ENCODE results near the gene TMEM270.
"Not testable (repeated sequence)": the region's sequence is repeated elsewhere in the genome, so short reads cannot be mapped to it uniquely, and the experiment has no call there.

Gene TMEM270, protein sequence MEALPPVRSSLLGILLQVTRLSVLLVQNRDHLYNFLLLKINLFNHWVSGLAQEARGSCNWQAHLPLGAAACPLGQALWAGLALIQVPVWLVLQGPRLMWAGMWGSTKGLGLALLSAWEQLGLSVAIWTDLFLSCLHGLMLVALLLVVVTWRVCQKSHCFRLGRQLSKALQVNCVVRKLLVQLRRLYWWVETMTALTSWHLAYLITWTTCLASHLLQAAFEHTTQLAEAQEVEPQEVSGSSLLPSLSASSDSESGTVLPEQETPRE

DNA sequence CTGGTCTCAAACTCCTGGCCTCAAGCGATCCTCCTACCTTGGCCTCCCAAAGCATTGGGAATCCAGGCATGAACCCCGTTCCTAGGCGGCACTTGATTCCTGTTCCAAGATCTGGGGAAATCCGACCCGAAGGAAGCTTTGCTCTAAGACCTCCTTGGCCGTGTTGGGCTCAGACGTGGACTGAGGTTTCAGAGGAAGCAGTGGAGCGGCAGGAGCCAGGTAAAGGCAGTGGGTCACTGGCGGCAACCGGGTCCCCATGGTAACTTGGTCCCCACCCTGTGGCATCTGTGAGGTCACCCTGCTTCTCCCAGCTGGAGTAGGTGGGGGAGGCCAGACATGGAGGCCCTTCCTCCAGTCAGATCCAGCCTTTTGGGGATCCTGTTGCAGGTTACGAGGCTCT lies at the start of gene TMEM270:
Gene TMEM270 (plus strand): TSS at position 301 of the 400 bp plus-strand sequence. CDS start 36 bp downstream, at position 337.
- DNase-seq = no peak

DNA sequence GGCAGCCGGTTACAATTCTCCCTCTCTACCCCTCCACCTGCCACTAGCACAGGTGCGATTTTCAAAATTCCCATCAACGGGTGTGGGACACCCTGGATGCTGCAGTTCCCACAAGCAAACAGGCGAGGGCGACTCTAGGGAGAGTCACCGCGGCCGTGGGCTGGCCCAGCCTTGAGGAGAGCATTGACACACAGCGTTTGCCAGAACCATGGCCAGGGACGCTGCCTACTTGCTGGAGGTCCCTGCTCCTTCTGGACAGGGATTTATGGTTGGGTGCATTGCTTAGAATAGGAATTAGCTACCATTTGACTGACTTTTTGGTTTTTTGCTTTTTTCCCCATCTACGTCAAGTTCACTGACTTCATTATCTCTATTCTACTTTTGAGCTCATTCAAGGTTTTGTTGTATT lies 49.2 kb upstream of the TMEM270 start:
- no peak for DNase-seq

DNA sequence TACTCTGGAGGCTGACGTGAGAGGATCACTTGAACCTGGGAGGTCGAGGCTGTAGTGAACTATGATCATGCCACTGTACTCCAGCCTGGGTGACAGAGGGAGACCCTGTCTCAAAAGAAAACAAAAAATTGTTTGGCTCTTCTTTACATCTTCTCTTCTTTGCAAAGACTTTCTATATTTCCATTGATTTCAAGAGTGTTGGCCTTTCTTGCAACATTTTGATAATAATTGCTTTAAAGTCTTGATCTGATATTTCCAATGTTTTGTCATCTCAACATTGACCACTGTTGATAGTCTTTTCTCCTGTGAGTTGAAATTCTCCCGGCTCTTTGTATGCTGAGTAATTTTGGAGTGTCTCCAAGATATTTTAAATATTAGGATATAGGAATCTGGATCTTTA lies 48.0 kb upstream of the TMEM270 start:
- DNase-seq = no peak

DNA sequence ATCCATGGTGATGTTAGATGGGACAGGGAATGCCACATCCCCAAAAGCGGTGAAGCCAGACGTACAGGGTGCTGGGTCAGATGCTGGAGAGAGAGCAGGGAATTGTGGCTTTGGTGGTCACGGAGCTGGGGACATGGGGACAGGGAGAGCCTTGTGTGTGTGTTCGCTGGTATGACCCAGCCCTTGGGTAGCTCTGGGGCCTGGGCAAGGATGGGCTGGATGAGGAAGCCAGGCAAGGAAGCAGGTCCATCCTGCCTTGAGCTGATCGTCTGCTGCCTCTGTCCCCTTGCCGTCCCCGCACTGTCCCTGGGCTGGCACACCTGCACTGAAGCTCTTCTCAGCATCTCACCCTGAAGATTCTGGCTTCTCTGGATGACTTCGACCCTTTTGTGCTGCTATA lies 45.5 kb upstream of the TMEM270 start:
- DNase-seq = no peak

DNA sequence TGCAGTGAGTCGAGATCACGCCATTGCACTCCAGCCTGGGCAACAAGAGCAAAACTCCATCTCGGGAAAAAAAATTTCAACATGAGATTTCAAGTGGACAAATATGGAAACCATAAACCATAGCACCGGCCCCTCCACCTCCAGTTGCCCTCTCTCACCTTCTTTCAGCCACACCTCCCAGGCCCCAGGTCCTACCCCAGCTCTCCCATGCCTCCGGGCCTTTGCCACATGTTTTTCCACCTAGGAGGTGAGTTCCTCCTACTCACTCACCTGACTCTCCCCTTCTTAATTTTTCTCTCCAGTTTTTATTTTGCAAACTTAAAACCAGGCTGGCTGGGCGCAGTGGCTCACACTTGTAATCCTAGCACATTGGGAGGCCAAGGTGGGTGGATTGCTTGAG lies 43.8 kb upstream of the TMEM270 start:
- no peak for DNase-seq

DNA sequence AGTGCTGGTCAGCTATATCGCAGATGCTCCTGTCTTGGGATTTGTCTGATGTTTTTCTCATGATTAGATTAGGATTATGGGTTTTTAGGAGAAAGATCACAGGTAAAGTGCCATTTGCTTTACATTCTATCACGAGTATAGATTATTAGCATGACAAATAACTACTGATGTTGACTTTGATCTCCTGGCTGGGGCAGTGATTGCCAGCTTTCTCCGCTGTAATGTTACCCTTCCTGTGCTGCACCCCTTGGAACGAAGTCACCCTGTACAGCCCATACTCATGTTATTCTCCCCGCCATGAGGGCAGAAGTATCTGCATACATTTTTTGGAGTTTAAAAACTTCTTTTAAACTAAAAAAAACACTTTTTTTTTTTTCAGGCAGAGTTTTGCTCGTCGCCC lies 40.9 kb upstream of the TMEM270 start:
- DNase-seq = no peak

DNA sequence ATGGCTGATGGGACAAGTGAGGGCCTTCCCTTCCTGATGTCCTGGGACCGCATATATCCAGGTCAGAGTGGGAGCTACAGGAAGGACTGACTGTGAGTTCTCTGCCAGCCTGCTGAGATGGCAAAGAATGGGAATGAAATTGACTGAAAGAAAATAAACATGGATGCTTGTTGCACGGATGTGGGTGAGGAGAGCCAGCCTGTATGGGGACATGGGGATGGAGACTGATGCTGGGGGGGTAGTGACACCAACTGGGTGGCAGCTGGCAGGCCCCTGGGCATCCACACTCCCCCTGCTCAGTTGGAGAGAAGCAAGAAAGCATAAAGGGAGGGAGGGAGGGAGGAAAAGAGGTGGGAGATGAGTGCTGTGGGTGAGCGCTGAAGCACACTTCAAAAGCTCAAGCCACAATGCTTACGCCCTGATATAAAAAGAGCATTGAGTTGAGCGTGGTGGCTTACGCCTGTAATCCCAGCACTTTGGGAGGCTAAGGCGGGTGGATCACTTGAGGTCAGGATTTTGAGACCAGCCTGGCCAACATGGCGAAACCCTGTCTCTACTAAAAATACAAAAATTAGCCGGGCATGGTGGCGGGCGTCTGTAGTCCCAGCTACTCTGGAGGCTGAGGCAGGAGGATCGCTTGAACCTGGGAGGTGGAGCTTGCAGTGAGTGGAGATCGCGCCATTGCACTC lies 39.2 kb upstream of the TMEM270 start:
- DNase-seq = not testable (repeated sequence)

DNA sequence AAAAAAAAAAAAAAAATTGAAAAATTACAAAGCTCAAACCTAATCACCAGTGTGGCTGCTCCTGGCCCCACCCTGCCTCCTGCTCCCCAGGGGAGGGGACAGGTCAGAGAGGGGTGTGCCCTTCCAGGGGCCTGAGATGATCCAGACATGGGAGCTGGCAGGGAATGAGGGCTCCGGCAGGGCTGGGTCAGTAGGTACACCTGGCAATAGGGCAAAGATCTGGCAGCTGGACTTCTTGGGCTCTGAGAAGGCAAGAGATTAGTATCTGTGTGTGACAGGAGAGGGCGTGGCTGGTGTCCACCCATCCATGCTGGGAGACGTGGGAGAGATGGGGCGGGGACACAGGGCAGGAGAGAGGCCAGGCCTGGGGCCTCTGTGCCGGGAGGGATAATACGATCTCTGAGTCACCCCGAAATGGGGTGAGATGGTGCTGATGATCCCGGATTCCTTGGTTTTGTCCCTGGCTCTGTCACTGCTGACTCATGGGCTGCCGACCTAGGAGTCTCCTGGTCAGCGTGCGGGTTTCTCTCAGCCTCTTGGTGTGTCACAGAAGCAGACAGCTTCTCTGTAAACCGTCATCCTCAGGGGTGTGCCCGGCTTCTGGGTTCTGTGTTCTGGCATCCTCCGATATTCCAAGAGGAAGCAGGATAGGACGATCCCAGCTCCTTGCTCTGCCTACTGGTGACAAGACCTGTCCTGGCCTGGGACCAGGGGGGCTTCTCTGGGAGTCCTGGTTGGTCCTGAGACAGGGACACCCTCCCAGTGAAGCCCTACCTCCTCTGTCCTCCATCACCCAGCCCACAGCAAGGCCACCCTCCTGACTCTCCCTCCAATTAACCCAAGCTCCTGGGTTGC lies 38.4 kb upstream of the TMEM270 start:
- DNase-seq = no peak

DNA sequence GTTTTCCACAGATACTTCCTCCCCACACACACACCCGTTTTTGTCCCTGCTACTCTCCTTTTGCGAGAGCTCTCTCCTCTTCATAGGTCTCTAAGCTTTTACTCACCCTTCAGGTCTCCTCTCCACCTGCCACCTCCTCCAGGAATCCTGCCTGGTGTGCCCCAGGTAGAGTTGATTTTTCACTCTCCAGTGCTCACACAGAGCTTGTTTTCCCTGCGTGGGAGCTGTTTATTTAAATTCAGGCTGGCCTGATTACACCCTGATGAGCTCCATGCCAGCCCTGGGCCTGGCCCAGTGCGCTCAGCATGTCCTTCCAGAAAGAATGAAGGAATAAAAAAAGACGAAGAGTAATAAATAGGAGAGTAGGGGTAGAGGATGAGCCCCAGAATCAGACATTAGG lies 37.7 kb upstream of the TMEM270 start:
- DNase-seq = no peak

DNA sequence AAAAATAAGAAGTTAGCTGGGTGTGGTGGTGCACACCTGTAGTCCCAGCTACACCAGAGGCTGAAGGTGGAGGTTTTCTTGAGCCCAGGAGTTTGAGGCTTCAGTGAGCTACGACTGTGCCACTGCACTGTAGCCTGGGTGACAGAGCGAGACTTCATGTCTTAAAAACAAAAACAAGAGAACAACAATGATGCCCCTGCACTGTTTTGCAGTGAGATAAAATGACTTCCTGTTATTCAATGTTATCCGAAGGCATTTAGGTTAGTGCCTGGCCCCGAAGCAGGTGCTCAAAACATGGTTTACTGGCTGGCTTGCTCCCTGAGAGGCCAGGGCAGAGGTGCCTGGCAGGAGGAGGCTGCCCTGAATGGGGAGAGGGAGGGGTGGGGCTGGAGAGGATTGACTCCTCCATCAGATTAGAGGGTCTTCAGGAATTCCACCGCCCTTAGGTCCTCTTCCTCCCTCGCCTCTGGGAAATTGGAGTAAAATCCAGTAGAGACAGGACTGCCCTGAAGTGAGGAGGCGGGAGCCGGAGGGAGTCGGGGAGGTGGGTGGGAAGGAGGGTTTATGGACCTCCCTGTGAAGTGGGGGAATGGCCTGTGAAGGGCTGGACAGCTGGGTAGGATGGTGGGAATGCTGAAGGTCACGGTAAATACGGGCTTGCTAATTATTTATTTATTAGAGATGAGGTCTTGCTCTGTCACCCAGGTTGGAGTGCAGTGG lies 36.9 kb upstream of the TMEM270 start:
- no peak for DNase-seq

DNA sequence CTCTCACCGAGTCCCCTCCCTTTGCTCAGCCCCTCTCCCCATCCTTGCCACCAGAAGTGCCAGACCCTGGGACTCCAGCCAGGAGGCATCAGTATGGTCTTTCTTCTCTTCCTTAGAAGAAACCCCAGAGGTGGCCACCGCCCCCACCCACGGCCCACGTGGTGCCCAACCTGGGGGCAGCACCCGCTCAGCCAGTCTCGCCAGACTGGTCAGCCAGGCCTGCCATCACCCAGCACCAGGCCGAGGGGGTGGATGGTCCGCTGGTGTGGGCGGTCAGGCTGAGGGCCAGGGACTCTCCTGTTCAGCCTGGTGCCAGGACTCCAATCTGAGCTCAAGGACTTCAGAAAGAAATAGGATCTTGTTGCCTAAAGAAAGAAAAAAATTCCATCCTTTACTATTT lies 36.0 kb upstream of the TMEM270 start:
- no peak for DNase-seq

DNA sequence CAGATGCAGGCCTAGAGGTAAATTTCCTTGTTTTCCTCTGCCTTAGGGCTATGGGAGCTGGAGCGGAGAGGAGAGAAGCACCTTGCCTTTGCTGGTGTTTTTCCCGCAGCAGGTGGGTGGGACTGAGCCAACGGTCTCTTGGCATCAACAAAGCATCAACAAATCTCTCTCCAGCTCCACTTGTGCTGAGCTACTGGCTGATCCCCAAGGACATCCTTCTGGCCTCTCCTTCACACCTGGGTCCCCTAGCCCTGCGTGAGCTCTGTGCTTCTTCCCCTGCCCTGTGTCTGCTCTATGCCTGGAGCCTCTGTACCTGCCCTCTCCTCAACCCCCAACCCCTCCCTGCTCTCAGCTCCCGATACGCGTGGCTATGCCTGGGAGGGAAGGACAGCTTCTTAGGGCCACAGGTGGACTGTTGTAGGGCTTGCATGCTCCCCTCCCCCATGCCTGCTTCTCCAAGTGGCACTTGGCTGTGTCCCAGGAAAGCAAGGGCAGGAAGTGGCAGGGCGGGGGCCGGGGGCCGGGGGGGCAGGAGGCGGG lies 33.3 kb upstream of the TMEM270 start:
- peak; percentile 100 for DNase-seq

DNA sequence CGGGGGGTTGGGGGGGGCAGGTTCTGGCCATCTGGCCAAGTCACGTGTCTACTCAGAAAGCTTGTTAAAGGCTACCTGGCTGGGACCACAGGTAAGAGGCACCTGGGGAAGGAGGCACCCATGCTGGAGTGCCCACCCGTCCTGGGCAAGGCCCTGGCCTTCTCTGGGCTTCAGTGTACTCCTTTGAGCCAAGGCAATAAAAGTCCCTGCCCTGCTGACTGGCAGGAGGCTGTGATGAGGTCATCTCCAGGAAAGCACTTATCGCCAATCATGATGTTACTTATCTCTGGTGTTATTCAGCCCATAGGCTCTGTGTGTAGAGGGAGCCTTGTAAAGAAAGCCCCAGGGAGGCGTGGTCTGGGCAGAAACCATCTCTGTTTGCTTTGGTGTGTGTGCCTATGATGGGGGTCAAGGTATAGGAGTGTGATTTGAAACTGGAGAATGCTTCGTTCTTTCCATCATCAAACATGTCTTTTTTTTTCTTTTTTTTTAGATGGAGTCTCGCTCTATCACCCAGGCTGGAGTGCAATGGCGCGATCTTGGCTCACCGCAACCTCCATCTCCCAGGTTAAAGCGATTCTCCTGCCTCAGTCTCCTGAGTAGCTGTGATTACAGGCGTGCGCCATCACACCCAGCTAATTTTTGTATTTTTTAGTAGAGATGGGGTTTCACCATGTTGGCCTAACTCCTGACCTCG lies 32.7 kb upstream of the TMEM270 start:
- peak; percentile 100 for DNase-seq

DNA sequence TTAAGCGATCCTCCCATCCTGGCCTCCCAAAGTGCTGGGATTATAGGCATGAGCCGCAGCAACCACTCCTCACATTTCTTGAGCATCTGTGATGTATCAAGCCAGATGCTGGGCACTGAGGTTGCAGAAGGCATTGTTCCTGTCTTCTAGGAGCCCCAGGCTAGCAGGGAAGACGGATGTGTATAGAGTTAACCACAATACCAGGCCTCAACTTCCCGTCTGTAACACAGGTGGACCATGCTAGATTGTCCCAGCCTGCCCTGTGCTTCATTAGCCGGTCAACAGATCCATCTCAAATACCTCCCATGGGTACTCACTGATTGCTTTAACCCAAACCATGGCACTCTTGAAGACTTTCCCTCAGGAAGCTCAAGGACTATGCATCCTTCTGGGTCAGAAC lies 32.0 kb upstream of the TMEM270 start:
- no peak for DNase-seq

DNA sequence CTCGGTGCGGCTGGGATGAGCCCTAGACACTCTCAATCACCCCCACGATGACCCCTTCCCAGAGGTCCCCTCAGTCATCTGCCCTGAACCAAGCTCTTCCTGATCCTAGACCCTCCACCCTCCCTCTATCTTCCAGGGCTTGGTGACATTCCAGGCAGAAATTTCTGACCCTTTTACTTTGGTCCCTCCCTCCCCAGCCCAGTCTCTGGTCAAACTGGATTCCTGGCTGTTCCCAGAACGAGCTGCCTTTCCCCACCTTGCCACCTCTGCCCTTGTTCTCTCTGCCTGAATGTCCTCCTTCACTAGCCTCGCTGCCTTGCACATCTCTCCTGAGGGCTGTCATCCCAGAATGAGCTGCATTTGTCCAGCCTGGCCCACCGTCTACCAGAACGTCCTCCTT lies 31.5 kb upstream of the TMEM270 start:
- DNase-seq = no peak

DNA sequence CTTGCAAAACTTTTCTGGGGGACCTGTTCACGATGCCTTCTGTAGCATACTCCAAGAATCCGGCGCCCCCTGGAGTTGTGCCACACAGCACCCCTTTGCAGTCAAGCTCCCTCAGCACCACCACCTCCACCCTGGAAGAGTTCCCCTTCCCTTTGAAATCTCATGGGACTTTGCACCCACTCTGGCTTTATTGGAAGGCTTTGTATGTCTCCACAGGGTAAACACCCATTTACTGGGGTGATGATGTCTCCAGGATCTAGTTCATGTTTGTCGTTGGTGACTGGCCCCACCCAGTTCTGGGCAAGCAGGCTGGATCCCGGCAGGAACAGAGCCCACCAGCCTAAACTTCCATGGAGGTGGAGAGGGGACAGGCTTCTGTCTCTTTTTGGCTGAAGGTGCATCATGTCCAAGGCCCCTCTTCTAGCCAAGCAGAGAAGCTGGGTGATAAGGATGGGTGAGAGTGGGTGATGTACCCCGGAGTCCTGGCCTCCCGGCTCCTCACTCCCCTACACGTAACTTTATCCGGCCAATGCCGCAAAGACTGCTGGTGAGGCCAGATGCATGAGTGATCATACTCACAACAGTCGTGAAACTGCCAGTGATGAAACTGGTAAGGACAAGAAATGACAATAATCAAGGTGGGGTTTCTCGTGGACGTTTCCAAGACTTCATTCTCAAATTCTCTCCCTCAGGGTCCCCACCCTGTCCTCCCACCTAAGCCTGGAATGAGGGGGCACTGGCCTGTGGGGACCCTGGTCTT lies 30.9 kb upstream of the TMEM270 start:
- no peak for DNase-seq

DNA sequence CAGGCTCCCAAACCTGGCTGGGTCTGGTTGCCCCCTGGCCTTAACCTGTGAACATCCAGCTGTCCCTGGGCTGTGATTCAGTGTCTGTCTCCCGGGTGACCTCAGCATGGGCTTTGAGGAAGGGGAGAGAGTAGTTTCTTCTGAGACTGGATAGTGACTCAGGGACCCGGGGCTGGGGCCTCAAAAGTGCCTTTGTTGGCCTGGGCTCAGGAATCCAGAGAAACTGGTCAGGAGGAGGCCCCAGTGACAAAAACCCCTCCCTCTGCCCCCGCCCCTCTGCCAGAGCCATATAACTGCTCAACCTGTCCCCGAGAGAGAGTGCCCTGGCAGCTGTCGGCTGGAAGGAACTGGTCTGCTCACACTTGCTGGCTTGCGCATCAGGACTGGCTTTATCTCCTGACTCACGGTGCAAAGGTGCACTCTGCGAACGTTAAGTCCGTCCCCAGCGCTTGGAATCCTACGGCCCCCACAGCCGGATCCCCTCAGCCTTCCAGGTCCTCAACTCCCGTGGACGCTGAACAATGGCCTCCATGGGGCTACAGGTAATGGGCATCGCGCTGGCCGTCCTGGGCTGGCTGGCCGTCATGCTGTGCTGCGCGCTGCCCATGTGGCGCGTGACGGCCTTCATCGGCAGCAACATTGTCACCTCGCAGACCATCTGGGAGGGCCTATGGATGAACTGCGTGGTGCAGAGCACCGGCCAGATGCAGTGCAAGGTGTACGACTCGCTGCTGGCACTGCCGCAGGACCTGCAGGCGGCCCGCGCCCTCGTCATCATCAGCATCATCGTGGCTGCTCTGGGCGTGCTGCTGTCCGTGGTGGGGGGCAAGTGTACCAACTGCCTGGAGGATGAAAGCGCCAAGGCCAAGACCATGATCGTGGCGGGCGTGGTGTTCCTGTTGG lies 30.0 kb upstream of the TMEM270 start, which contains the start of gene CLDN4:
Gene CLDN4 (plus strand): TSS at position 316 of the 903 bp plus-strand sequence. CDS start 206 bp downstream, at position 522.
- DNase-seq = peak; percentile 91

DNA sequence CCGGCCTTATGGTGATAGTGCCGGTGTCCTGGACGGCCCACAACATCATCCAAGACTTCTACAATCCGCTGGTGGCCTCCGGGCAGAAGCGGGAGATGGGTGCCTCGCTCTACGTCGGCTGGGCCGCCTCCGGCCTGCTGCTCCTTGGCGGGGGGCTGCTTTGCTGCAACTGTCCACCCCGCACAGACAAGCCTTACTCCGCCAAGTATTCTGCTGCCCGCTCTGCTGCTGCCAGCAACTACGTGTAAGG lies 29.4 kb upstream of the TMEM270 start:
- no peak for DNase-seq

DNA sequence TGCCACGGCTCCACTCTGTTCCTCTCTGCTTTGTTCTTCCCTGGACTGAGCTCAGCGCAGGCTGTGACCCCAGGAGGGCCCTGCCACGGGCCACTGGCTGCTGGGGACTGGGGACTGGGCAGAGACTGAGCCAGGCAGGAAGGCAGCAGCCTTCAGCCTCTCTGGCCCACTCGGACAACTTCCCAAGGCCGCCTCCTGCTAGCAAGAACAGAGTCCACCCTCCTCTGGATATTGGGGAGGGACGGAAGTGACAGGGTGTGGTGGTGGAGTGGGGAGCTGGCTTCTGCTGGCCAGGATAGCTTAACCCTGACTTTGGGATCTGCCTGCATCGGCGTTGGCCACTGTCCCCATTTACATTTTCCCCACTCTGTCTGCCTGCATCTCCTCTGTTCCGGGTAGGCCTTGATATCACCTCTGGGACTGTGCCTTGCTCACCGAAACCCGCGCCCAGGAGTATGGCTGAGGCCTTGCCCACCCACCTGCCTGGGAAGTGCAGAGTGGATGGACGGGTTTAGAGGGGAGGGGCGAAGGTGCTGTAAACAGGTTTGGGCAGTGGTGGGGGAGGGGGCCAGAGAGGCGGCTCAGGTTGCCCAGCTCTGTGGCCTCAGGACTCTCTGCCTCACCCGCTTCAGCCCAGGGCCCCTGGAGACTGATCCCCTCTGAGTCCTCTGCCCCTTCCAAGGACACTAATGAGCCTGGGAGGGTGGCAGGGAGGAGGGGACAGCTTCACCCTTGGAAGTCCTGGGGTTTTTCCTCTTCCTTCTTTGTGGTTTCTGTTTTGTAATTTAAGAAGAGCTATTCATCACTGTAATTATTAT lies 28.9 kb upstream of the TMEM270 start:
- DNase-seq = peak; percentile 95

DNA sequence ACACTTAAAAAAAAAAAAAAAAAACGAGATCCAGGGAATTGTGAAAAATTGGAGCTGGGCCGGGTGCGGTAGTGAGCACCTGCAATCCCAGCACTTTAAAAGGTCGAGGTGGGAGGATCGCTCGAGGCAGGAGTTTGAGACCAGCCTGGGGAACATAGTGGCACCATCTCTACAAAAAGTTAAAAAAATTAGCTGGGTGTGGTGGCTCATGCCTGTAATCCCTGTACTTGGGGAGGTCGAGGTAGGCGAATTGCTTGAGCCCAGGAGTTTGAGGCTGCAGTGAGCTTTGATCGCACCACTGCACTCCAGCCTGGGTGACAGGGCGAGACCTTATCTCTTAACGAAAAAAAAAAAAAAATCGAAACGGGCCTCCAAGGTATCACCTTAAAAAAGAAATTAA lies 28.2 kb upstream of the TMEM270 start:
- no peak for DNase-seq

Data from DMS79 (cell line).